Activated T-cell treated with anti-CD3 and anti-CD28 coated beads, Interleukin-2, amount 50 U/mL, for 72 hours (primary cell): ENCODE measurements around the gene FHAD1. TPM values are rescaled to one million over a fixed set of nuclear protein-coding genes. Genes with fewer than 3 reads are reported as not detected.

Experiments used
- ATAC-seq, 2 donors: fragments of 150-1000 bp; cut with Tn5 transposase; replicated peaks in 1 of 2; 2 replicates each; pipeline ENCODE4 v1.10.0; 2021; ENCODE audit warnings: moderate library complexity in 2 of 2, mild to moderate bottlenecking in 1 of 2
- DNase-seq, 2 donors: peaks; one replicate each; pipeline ENCODE4 v3.0.0; 2021 to 2022; ENCODE audit warnings: mixed read lengths in 1 of 2
- H3K27ac Mint-ChIP-seq: one replicate; pipeline ENCODE4 v1.8.0; 2022; ENCODE audit warnings: mild to moderate bottlenecking, moderate library complexity, mixed read lengths
- H3K27me3 Mint-ChIP-seq: one replicate; pipeline ENCODE4 v1.8.0; 2022; ENCODE audit warnings: low read depth, mixed read lengths
- H3K36me3 Mint-ChIP-seq, 2 donors: one replicate each; pipeline ENCODE4 v1.8.0; 2022; ENCODE audit warnings: mixed read lengths in 2 of 2, mild to moderate bottlenecking in 1 of 2; ENCODE audit not compliant: insufficient read depth in 2 of 2
- H3K4me1 Mint-ChIP-seq: one replicate; pipeline ENCODE4 v1.8.0; 2022; ENCODE audit warnings: low read depth, mixed read lengths
- H3K4me3 Mint-ChIP-seq, 2 donors: one replicate each; pipeline ENCODE4 v1.8.0; 2022; ENCODE audit warnings: mild to moderate bottlenecking in 2 of 2, mixed read lengths in 2 of 2, moderate library complexity in 2 of 2
- H3K9me3 Mint-ChIP-seq, 2 donors: one replicate each; pipeline ENCODE4 v1.8.0; 2022; ENCODE audit warnings: mixed read lengths in 2 of 2
- total RNA-seq, 2 donors: library from RNA; stranded (reverse); gene quantifications; one replicate each; pipeline ENCODE4 v1.2.3, GENCODE V29; 2022

The FHAD1 gene
- total RNA-seq, 2 donors from 2014 or later, result 0.49 TPM; not detected in 1

DNA sequence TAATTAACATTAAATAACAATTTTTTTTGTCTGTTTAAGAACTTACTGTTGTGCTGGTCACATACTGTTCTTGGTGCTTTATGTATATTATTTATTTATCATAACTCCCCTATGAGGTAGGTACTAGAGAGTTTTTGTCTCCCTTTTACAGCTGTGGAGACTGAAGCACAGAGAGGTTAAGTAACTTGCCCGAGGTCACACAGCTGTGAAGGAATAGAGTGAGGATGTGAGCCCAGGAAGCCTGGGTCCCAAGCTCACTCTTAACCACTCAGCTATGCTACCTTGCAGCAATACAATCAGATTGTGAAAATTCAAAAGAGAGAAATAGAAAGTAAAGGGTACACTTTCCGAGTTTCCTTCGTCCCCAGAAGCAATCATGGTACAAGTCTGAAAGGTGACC lies 35.6 kb upstream of the FHAD1 start:
- Mint-ChIP-seq H3K27ac (no peak overlapping the region), H3K9me3 (no peaks in the 10 kb centered on the region), H3K4me3 (no peak overlapping the region), H3K27me3 (peaks cover 10% of the 10 kb centered on the region), H3K36me3 (no peaks in the 10 kb centered on the region), H3K4me1 (no peaks in the 10 kb centered on the region)
- DNase-seq, result no peak
- ATAC-seq, result no peak

DNA sequence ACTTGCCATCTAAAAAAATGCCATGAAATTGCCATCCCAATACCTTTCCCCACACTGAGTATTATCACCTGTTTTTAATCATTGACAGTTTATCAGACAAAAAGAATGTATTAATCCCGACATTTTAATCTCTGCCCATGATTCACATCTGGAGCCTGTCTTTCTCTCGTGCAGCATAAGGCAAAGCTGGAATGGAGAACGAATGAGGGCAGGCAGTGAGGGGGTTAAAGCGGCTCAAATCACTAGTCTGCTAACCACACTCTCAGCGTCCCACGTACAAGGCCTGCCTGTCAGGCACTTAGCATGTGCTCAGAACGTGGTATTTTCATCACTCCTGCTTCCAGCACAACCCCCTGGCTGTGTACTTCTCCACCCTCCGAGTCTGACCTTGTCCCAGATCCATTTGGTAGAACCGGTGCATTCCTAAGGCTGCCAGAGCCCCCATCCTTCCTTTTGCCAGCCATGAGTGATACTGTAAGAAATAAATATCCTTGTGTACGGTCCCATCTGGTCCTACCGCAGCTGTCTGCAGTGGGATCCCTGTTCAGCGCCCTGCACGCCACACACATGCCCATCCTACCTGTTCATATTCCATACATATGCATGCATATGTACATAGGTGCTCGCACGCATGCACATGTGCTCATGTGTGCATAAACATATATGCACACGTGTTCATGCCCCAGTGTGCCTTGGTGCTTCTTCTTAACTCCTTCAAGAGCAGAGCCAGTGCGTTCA lies 34.6 kb upstream of the FHAD1 start:
- H3K4me1 Mint-ChIP-seq, result no peaks in the 10 kb centered on the region
- ATAC-seq (no peak), DNase-seq (no peak)
- no peaks in the 10 kb centered on the region for H3K9me3 Mint-ChIP-seq
- peaks cover 10% of the 10 kb centered on the region for H3K27me3 Mint-ChIP-seq
- no peaks in the 10 kb centered on the region for H3K36me3 Mint-ChIP-seq
- H3K4me3 Mint-ChIP-seq, result no peak overlapping the region
- H3K27ac Mint-ChIP-seq, result no peak overlapping the region

DNA sequence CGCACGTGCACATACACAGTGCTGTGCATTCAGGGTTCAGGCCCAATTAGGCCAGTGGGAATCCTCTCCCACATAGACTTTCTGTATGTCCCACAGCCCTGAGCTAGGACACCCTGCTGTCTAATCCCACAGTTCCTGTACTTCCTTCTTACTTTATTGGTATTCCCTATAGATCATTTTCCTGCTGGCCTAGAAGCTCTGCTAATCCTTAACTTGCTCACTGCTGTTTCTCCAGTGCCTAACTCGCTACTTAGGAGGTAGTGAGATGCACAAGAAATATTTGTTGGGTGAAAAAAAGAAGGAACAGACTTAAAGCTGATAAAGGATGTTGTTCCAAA lies 34.1 kb upstream of the FHAD1 start:
- Mint-ChIP-seq H3K9me3 (no peaks in the 10 kb centered on the region), H3K27me3 (peaks cover 10% of the 10 kb centered on the region), H3K4me3 (no peak overlapping the region), H3K27ac (no peak overlapping the region), H3K4me1 (no peaks in the 10 kb centered on the region), H3K36me3 (no peaks in the 10 kb centered on the region)
- no peak for DNase-seq
- ATAC-seq, result no peak

DNA sequence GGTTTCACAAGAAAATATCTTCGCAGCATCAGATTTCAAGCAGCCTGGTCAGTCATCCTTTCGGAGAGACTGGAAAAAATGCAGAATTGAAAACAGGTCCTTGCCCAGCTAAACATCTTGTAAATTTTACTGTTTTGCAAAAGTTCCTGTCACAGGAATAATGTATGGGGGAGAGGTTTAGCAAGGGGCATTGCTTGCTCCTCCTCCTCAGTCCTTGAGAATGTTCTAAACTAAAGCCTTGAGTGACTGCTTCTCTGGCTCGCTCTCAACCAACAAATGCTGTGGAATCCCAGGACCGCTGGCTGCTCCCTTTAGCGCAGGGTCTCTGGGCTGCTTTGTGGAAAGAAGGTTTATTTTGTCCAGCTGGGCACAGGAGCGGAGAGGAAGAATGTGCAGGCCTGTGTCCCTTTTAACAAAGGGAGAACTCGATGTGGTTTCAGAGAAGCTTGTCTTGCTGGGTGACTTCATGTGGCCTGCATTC lies 33.6 kb upstream of the FHAD1 start:
- Mint-ChIP-seq H3K4me1 (no peaks in the 10 kb centered on the region), H3K4me3 (no peak overlapping the region), H3K27ac (no peak overlapping the region), H3K36me3 (no peaks in the 10 kb centered on the region), H3K27me3 (peaks cover 10% of the 10 kb centered on the region), H3K9me3 (no peaks in the 10 kb centered on the region)
- no peak for DNase-seq
- ATAC-seq, result no peak

DNA sequence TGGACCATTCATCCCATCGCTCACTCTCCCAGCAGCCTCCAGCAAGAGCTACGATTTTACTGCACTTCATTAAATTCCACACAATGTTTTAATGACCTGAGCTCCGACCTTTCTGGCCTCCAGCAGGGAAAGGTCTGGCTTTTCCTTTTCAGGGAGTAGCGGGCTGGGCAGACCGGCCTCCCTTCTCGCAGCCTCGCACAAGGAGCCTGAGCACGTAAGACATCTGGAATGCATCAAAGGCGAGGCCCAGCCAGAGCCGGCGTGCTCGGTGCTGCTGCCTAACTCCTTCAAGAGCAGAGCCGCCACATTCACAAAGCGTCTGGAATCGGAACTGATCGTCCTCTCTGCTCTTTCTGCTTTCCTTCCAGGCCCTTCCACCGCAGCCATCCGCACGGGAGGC lies 32.5 kb upstream of the FHAD1 start:
- Mint-ChIP-seq H3K36me3 (no peaks in the 10 kb centered on the region), H3K9me3 (no peaks in the 10 kb centered on the region), H3K27ac (no peak overlapping the region), H3K27me3 (peaks cover 10% of the 10 kb centered on the region), H3K4me1 (no peaks in the 10 kb centered on the region), H3K4me3 (no peak overlapping the region)
- ATAC-seq (no peak), DNase-seq (no peak)

DNA sequence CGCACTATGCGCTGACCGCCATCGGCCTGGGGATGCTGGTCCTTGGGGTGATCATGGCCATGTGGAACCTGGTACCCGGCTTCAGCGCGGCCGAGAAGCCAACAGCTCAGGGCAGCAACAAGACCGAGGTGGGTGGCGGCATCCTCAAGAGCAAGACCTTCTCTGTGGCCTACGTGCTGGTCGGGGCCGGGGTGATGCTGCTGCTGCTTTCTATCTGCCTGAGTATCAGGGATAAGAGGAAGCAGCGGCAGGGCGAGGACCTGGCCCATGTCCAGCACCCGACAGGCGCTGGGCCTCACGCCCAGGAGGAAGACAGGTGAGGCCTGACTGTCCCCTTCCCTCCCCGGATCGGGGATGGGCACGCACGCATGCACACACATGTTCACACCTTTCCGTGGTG lies 31.9 kb upstream of the FHAD1 start:
- H3K4me1 Mint-ChIP-seq, result no peaks in the 10 kb centered on the region
- no peak overlapping the region for H3K27ac Mint-ChIP-seq
- H3K36me3 Mint-ChIP-seq, result no peaks in the 10 kb centered on the region
- H3K27me3 Mint-ChIP-seq, result peaks cover 10% of the 10 kb centered on the region
- no peaks in the 10 kb centered on the region for H3K9me3 Mint-ChIP-seq
- ATAC-seq (no peak), DNase-seq (no peak)
- H3K4me3 Mint-ChIP-seq, result no peak overlapping the region

DNA sequence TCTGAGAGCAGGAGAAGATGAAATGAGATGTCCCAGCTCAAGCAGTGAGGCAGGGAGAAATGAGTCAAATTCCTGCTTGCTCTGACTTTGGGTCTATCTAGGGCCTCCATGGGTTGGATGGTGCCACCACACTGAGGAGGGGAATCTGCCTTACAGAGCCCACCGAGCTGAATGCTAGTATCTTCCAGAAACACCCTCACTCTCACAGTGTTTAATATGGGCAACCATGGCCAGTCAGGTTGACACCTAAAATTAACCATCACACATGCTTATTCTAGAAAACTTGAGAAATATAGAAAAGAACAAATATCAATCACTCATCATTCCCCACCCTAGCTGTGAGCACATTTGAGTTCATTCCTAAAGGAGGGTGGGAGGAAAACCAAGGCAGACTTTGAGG lies 29.4 kb upstream of the FHAD1 start:
- Mint-ChIP-seq H3K36me3 (no peaks in the 10 kb centered on the region), H3K9me3 (no peaks in the 10 kb centered on the region), H3K4me3 (no peak overlapping the region), H3K27me3 (peaks cover 24% of the 10 kb centered on the region), H3K4me1 (no peaks in the 10 kb centered on the region), H3K27ac (no peak overlapping the region)
- no peak for ATAC-seq
- DNase-seq, result no peak

DNA sequence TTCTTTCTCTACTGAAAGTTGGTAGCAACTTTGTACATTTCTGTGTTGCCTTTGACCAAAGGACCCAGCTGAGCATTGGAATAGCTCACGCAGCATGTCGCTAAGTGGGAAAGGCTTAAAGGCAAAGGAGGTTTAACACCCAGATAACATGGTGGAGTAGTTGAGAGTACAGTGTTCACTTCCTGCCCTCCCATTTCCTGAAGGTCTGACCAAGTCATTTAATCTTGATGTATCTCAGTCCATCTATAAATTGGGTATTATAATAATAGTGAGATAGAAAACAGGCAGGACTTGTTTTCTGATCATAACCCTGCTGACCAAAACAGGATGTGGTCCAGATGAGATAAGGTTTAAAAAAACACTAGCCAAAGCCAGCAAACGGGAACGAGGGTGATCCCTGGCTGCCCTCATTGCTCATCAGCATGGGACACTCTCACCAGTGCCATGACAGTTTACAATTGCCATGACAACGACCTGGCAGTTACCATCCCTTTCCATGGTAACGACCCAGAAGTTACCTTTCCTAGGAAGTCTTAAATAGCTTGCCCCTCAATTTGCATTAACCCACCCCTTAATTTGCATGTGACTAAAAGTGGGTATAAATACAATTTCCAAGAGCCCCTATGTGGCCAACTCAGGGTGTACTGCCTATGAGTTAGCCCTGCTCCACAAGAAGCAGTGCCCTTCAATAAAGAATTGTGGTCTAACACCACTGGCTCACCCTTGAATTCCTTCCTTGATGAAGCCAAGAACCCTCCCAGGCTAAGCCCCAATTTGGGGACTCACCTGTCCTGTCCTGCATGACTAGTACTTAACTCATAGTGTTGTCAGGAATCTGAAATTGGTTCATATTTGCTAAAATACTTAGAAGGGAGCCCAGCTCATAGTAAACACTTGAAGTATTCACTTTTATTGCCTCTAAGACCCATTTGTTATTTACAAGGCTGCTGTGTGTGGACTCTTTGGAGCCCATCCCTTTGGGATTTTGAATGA lies 28.4 kb upstream of the FHAD1 start:
- ATAC-seq, result no peak
- H3K27ac Mint-ChIP-seq, result no peak overlapping the region
- no peaks in the 10 kb centered on the region for H3K4me1 Mint-ChIP-seq
- H3K36me3 Mint-ChIP-seq, result no peaks in the 10 kb centered on the region
- no peak overlapping the region for H3K4me3 Mint-ChIP-seq
- no peaks in the 10 kb centered on the region for H3K9me3 Mint-ChIP-seq
- no peak for DNase-seq
- peaks cover 30% of the 10 kb centered on the region for H3K27me3 Mint-ChIP-seq

DNA sequence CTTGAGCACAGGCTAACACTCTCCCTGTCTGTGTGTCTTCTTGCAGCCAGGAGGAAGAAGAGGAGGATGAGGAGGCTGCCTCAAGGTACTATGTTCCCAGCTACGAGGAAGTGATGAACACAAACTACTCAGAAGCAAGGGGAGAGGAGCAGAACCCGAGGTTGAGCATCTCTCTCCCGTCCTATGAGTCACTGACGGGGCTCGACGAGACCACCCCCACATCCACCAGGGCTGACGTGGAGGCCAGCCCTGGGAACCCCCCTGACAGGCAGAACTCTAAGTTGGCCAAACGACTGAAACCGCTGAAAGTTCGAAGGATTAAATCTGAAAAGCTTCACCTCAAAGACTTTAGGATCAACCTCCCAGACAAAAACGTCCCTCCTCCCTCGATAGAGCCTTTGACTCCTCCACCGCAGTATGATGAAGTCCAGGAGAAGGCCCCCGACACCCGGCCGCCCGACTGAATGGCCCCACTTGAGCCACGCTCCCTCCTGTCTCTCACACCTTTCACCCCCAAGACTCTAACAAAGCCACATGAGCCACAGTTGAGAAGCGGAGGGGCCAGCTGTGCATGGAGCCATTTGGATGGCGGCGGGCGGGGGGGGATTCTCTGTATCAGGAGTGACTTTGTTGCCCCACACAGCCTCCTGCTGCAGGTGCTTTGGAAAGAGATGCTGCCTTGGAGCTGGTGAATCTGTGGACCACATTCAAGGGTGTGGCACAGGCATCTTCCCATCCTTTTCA lies 27.6 kb upstream of the FHAD1 start:
- Mint-ChIP-seq H3K9me3 (no peaks in the 10 kb centered on the region), H3K27ac (no peak overlapping the region), H3K4me1 (no peaks in the 10 kb centered on the region), H3K27me3 (peaks cover 39% of the 10 kb centered on the region), H3K4me3 (no peak overlapping the region), H3K36me3 (no peaks in the 10 kb centered on the region)
- ATAC-seq, result no peak
- DNase-seq, result no peak

DNA sequence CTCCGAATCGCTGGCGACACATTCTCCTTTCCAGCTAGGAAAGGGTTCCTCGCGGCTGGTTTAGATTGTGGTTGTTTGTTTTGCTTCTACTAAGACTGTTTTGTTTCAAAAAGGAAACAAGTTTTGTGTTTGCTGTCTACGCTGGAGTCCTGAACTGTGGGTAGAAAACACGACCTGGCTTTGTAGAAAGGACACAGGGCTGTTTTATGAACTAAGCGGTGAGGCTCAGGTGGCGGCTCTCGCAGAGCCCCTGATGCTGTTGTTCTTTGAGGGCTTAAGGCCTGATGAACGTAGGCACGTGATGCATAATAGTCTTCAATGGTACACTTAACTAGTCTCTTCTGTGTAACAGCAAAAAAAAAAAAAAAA lies 27.0 kb upstream of the FHAD1 start:
- DNase-seq (no peak), ATAC-seq (no peak)
- Mint-ChIP-seq H3K9me3 (no peaks in the 10 kb centered on the region), H3K4me1 (no peaks in the 10 kb centered on the region), H3K27ac (no peak overlapping the region), H3K27me3 (peaks cover 43% of the 10 kb centered on the region), H3K36me3 (no peaks in the 10 kb centered on the region), H3K4me3 (no peak overlapping the region)

DNA sequence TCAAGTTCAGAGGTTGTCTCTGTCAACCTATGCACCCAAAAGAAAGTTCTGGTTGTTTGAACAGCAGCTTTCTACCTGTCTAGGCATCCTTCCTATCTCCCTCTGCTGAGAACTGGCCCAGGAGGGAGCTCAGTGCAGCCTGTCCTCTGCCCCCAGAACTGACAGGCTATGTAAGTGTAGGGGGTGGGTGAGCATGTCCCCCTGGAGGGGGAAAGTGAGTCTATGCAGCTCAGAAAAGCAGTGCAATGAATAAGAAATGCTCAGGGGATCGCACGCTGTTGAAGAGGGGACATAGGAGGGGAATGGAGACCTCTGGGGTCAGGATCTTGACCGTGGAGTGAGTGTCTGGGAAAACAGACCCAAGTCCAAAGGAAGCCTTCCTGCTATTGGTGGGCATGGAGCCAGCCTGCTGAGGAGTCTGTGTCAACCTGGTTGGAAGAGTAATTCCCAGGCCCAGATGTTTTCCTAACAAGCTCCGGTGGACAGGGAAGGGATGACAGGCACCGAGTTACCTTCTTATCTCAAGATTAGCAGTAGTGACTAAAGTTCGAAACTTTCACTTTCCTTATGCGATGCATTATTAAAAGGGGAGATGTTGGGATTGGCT lies 26.1 kb upstream of the FHAD1 start:
- no peak for DNase-seq
- H3K36me3 Mint-ChIP-seq, result no peaks in the 10 kb centered on the region
- no peaks in the 10 kb centered on the region for H3K9me3 Mint-ChIP-seq
- H3K27me3 Mint-ChIP-seq, result peaks cover 43% of the 10 kb centered on the region
- no peaks in the 10 kb centered on the region for H3K4me1 Mint-ChIP-seq
- no peak for ATAC-seq
- no peak overlapping the region for H3K27ac Mint-ChIP-seq
- H3K4me3 Mint-ChIP-seq, result no peak overlapping the region

DNA sequence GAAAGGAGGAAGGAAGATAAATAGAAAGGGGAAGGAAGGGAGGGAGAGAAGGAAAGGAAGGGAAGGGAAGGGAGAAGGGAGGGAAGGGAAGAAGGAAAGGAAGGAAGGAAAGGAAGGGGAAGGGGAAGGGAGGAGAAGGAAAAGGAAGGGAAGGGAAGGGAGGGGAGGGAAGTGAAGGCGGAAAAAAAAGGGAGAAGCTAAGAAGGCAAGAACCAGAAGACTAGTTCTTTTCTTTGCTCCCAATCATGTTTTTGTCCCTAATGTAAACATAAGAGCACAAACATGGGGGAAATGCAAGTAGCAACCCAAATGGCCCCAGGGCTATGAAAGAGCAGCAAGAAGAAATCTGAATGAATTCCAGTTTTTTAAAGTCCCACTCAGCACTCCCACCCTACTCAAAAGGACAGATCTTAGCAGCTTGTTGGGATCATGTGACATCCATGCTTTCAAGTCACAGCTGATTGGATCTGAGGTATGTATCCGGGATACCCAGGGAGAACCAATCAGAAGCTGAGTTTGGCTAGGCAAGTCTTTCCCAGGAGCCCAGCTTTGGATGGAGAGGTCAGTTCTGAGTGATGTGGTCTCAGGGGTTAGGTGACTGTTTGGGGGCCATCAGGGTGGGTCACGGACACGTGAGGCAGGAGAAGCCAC lies 24.2 kb upstream of the FHAD1 start:
- ATAC-seq, result no peak
- Mint-ChIP-seq H3K27me3 (peaks cover 56% of the 10 kb centered on the region), H3K4me3 (no peak overlapping the region), H3K9me3 (no peaks in the 10 kb centered on the region), H3K4me1 (peaks cover 5% of the 10 kb centered on the region), H3K27ac (no peak overlapping the region), H3K36me3 (no peaks in the 10 kb centered on the region)
- no peak for DNase-seq
